H1 (cell line): ENCODE measurements around the gene FAM83G. TPM values are rescaled to one million over a fixed set of nuclear protein-coding genes. Genes with fewer than 3 reads are reported as not detected.

Experiments used
- CTCF ChIA-PET: fragments of 300-600 bp; sonication (Branson Sonifier 250); formaldehyde crosslinking; loops from one replicate; lab custom pipeline; 2021; ENCODE audit not compliant: partially characterized antibody; lab: Charles Lee
- POLR2A ChIA-PET: fragments of 300-600 bp; sonication (Branson Sonifier 250); formaldehyde crosslinking; loops from one replicate; lab custom pipeline; 2021; ENCODE audit warnings: inconsistent platforms; ENCODE audit not compliant: partially characterized antibody; lab: Charles Lee
- DNase-seq, 2 experiments: peaks; one replicate each; pipeline versions ENCODE4 v3.0.0 to v3.0.0-alpha.2; 2010 to 2022; ENCODE audit warnings: low spot score in 2 of 2, low read depth in 1 of 2, mixed read lengths in 1 of 2
- FAIRE-seq: peaks from 2 replicates; lab custom pipeline; 2011; peaks lifted over from hg19 to GRCh38; lab: Jason Lieb, UNC
- H2AFZ ChIP-seq: 2 replicates; pipeline ENCODE4 v1.8.1; 2012; ENCODE audit warnings: low read length, inconsistent platforms
- H2AK5ac ChIP-seq: 2 replicates; pipeline ENCODE4 v1.6.1; 2013; ENCODE audit warnings: low read depth, low read length
- H2BK120ac ChIP-seq: replicated peaks from 2 replicates; pipeline ENCODE3; 2013; ENCODE audit warnings: low read depth, low read length, inconsistent platforms
- H2BK12ac ChIP-seq: 2 replicates; pipeline ENCODE4 v1.6.1; 2013; ENCODE audit warnings: low read depth, low read length
- H2BK15ac ChIP-seq: 2 replicates; pipeline ENCODE4 v1.6.1; 2013; ENCODE audit warnings: low read length
- H2BK20ac ChIP-seq: 2 replicates; pipeline ENCODE4 v1.6.1; 2013; ENCODE audit warnings: low read length
- H2BK5ac ChIP-seq: 2 replicates; pipeline ENCODE4 v1.6.1; 2013; ENCODE audit warnings: low read depth, low read length
- H3K14ac ChIP-seq: 2 replicates; pipeline ENCODE4 v1.6.1; 2013; ENCODE audit warnings: inconsistent platforms; ENCODE audit not compliant: insufficient read length
- H3K18ac ChIP-seq: 2 replicates; pipeline ENCODE4 v1.6.1; 2013; ENCODE audit warnings: low read length; ENCODE audit errors: extremely low read depth
- H3K23ac ChIP-seq: 2 replicates; pipeline ENCODE4 v1.6.1; 2013; ENCODE audit warnings: inconsistent platforms; ENCODE audit not compliant: insufficient read length
- H3K23me2 ChIP-seq: 2 replicates; pipeline ENCODE4 v1.6.1; 2013; ENCODE audit warnings: low read depth, low read length
- H3K27ac ChIP-seq: 2 replicates; pipeline ENCODE4 v1.6.1; 2011; ENCODE audit warnings: low read depth, low read length, inconsistent platforms
- H3K27me3 ChIP-seq, 4 experiments: replicated peaks in 1 of 4; 1 replicate in 1 of 4; 2 replicates in 3 of 4; pipeline versions ENCODE4 v1.6.1 to v1.8.1; 2011 to 2013; ENCODE audit warnings: low read length in 3 of 4, mild to moderate bottlenecking in 3 of 4, inconsistent platforms in 2 of 4, mixed read lengths in 2 of 4, moderate library complexity in 1 of 4; ENCODE audit not compliant: control insufficient read depth in 3 of 4, insufficient read depth in 3 of 4; ENCODE audit errors: extremely low read depth in 1 of 4
- H3K36me3 ChIP-seq, 4 experiments: 2 replicates each; pipeline versions ENCODE4 v1.6.1 to v1.8.1; 2011 to 2013; ENCODE audit warnings: mild to moderate bottlenecking in 4 of 4, low read length in 3 of 4, moderate library complexity in 2 of 4, control low read depth in 1 of 4, inconsistent platforms in 1 of 4; ENCODE audit not compliant: insufficient read depth in 4 of 4, control insufficient read depth in 2 of 4
- H3K4ac ChIP-seq: replicated peaks from 2 replicates; pipeline ENCODE3; 2013; ENCODE audit warnings: low read length, low read depth, mixed read lengths, inconsistent platforms; ENCODE audit not compliant: insufficient read length
- H3K4me1 ChIP-seq, 4 experiments: replicated peaks in 1 of 4; 1 replicate in 1 of 4; 2 replicates in 3 of 4; pipeline versions ENCODE4 v1.6.1 to v1.8.1; 2011 to 2013; ENCODE audit warnings: low read length in 3 of 4, inconsistent platforms in 2 of 4, mixed read lengths in 1 of 4; ENCODE audit not compliant: insufficient read depth in 4 of 4, control insufficient read depth in 3 of 4
- H3K4me2 ChIP-seq, 2 experiments: 2 replicates each; pipeline versions ENCODE4 v1.6.1 to v1.8.1; 2011 to 2013; ENCODE audit warnings: low read depth in 2 of 2, low read length in 2 of 2, control low read depth in 1 of 2, inconsistent platforms in 1 of 2, mild to moderate bottlenecking in 1 of 2; ENCODE audit not compliant: insufficient read depth in 1 of 2
- H3K4me3 ChIP-seq, 4 experiments: fragments of 200-600, 300-600 bp in 1 of 4; sonication (generic), shearing (Covaris generic), sonication (Bioruptor Twin) in 1 of 4; 2 replicates each; pipeline versions ENCODE4 v1.5.1 to v1.8.1; 2011 to 2016; ENCODE audit warnings: low read length in 4 of 4, low read depth in 3 of 4, control low read depth in 2 of 4, inconsistent platforms in 2 of 4, mild to moderate bottlenecking in 2 of 4, mixed read lengths in 1 of 4, moderate library complexity in 1 of 4; ENCODE audit not compliant: insufficient read depth in 2 of 4; ENCODE audit errors: extremely low read depth in 1 of 4
- H3K56ac ChIP-seq: replicated peaks from 2 replicates; pipeline ENCODE3; 2013; ENCODE audit warnings: low read depth, mild to moderate bottlenecking, mixed read lengths, low read length, inconsistent platforms; ENCODE audit not compliant: insufficient read length
- H3K79me1 ChIP-seq: 2 replicates; pipeline ENCODE4 v1.6.1; 2013; ENCODE audit warnings: low read depth, low read length, control low read depth
- H3K79me2 ChIP-seq, 2 experiments: 2 replicates each; pipeline versions ENCODE4 v1.6.1 to v1.8.1; 2012 to 2013; ENCODE audit warnings: low read length in 2 of 2, mild to moderate bottlenecking in 2 of 2, inconsistent platforms in 1 of 2; ENCODE audit not compliant: insufficient read depth in 2 of 2, control insufficient read depth in 1 of 2
- H3K9ac ChIP-seq, 4 experiments: replicated peaks in 1 of 4; 1 replicate in 1 of 4; 2 replicates in 3 of 4; pipeline versions ENCODE4 v1.6.1 to v1.8.1; 2011 to 2013; ENCODE audit warnings: low read depth in 3 of 4, low read length in 3 of 4, control low read depth in 2 of 4, mild to moderate bottlenecking in 2 of 4, moderate library complexity in 2 of 4, inconsistent platforms in 1 of 4; ENCODE audit errors: extremely low read depth in 1 of 4
- H3K9me3 ChIP-seq, 2 experiments: 2 replicates each; pipeline versions ENCODE4 v1.6.1 to v1.8.1; 2012 to 2013; ENCODE audit warnings: mild to moderate bottlenecking in 2 of 2, moderate library complexity in 2 of 2, control low read depth in 1 of 2, inconsistent platforms in 1 of 2, low read depth in 1 of 2, low read length in 1 of 2, mixed read lengths in 1 of 2; ENCODE audit not compliant: insufficient read depth in 2 of 2
- H4K20me1 ChIP-seq, 2 experiments: replicated peaks in 1 of 2; 2 replicates each; pipeline versions ENCODE3 to v1.8.1; 2011 to 2013; ENCODE audit warnings: inconsistent platforms in 2 of 2, low read length in 2 of 2, mild to moderate bottlenecking in 1 of 2; ENCODE audit not compliant: insufficient read depth in 2 of 2, control insufficient read depth in 1 of 2
- H4K5ac ChIP-seq: 2 replicates; pipeline ENCODE4 v1.6.1; 2013; ENCODE audit warnings: low read length, low read depth, mixed read lengths, inconsistent platforms; ENCODE audit not compliant: insufficient read length
- H4K8ac ChIP-seq: 2 replicates; pipeline ENCODE4 v1.8.0; 2013; ENCODE audit warnings: mild to moderate bottlenecking, moderate library complexity, low read length, inconsistent platforms; ENCODE audit not compliant: insufficient read depth; ENCODE audit errors: extremely low read depth
- H4K91ac ChIP-seq: replicated peaks from 2 replicates; pipeline ENCODE3; 2013; ENCODE audit warnings: low read length, mixed read lengths, inconsistent platforms; ENCODE audit not compliant: insufficient read length
- CBX8 ChIP-seq: fragments of 300-800, 300-1000 bp; sonication (generic); IDR thresholded peaks from 2 replicates; pipeline ENCODE4 v1.7.1; 2016; ENCODE audit warnings: low read depth, low read length, borderline replicate concordance
- EGR1 ChIP-seq: IDR thresholded peaks from 2 replicates; pipeline ENCODE4 v1.6.1; 2011; ENCODE audit warnings: low read depth, low read length, borderline replicate concordance
- EZH2 ChIP-seq: fragments of 200-600 bp; sonication (generic); IDR thresholded peaks from 2 replicates; pipeline ENCODE4 v1.7.1; 2012; ENCODE audit warnings: low read depth, mild to moderate bottlenecking, moderate library complexity, low read length, inconsistent platforms; ENCODE audit not compliant: severe bottlenecking
- MAX ChIP-seq: IDR thresholded peaks from 2 replicates; pipeline ENCODE4 v1.6.1; 2012; ENCODE audit warnings: inconsistent platforms
- SP2 ChIP-seq: IDR thresholded peaks from 2 replicates; pipeline ENCODE4 v1.6.1; 2012; ENCODE audit warnings: mild to moderate bottlenecking, low read length, inconsistent platforms
- WGBS, 2 experiments: shearing (Covaris generic) in 1 of 2; methylation state at CpG; one replicate each; pipeline versions ENCODE4 v1.1.6 to v1.1.7; 2013 to 2015; ENCODE audit warnings: low lambda C conversion rate in 2 of 2, mixed read lengths in 2 of 2, inconsistent platforms in 1 of 2, low coverage in 1 of 2, missing lambda C conversion rate in 1 of 2; ENCODE audit not compliant: insufficient replicate concordance in 2 of 2, insufficient coverage in 1 of 2, insufficient read length in 1 of 2; ENCODE audit errors: extremely low coverage in 1 of 2, missing lambda C conversion rate in 1 of 2; 5-methylcytosine and 5-hydroxymethylcytosine counted together
- polyA plus RNA-seq, 7 experiments: library from polyadenylated mRNA; depleted of rRNA in 3 of 7; stranded (reverse) in 5 of 7; unstranded in 2 of 7; fragments of >200 nt in 5 of 7; fragments of 200-250 nt in 2 of 7; gene quantifications; 1 replicate in 5 of 7; 2 replicates in 1 of 7; 4 replicates in 1 of 7; pipeline versions ENCODE4 v1.2.1 to v1.2.3, GENCODE V29; 2011 to 2013; ENCODE audit warnings: missing spikeins in 2 of 7, mixed read lengths in 2 of 7
- total RNA-seq: library from RNA; stranded (reverse); fragmentation: NEBNext Ultra II Directional; extraction: Animal tissue kit (Norgen Biotek cat#: 25700); gene quantifications from 2 replicates; pipeline ENCODE4 v1.2.1, GENCODE V29; 2021

The FAM83G gene
- total and polyA plus RNA-seq, 2 of the 8 experiments (the other 6 are each of a cell fraction or from before 2014, with no cell fraction given) = 15.4 to 29.0 TPM

GRCh38 chr17:18971801-18972200 lies 32.8 kb downstream of the FAM83G start:
- Histone ChIP-seq H3K27me3 (no peaks in the 10 kb centered on the region), H3K23me2 (no peaks in the 10 kb centered on the region), H3K4ac (no peak overlapping the region), H2BK12ac (no peak overlapping the region), H3K4me1 (peaks cover 0 to 29% (median 18%) of the 10 kb centered on the region in 4 experiments; a peak in 6 of 7 replicates), H2BK5ac (no peak overlapping the region), H3K9ac (no peak overlapping the region), H3K4me2 (no peak overlapping the region), H3K4me3 (no peak overlapping the region), H4K8ac (no peak overlapping the region), H3K27ac (no peak overlapping the region), H4K5ac (no peak overlapping the region), H2BK120ac (no peak overlapping the region), H3K56ac (no peak overlapping the region), H3K18ac (no peak overlapping the region), H2BK15ac (no peak overlapping the region), H2BK20ac (no peak overlapping the region), H3K79me2 (no peaks in the 10 kb centered on the region), H2AFZ (no peak overlapping the region), H3K23ac (no peak overlapping the region), H2AK5ac (no peak overlapping the region), H3K36me3 (peaks cover 6 to 18% (median 14%) of the 10 kb centered on the region in 4 experiments; a peak in 5 of 8 replicates), H3K79me1 (peaks cover 7% of the 10 kb centered on the region; the same call in 1 of the 2 replicates), H3K9me3 (no peaks in the 10 kb centered on the region), H3K14ac (no peak overlapping the region), H4K20me1 (peaks cover 2 to 16% of the 10 kb centered on the region in 2 experiments), H4K91ac (no peak overlapping the region)
- FAIRE-seq (no peak), DNase-seq (no peak)
- 94% methylated on average over 7 of the region's 7 CpGs; no CpG with 5 or more reads in 1 of the 2 experiments for WGBS, 2 experiments
- TF ChIP-seq EGR1 (no peak), CBX8 (no peak), EZH2 (no peak), SP2 (no peak), MAX (no peak)
- CTCF ChIA-PET = interaction anchor here (1.0 to 1.2 kb wide), 2 partner anchors 11 to 46 kb away, joined by 4 to 5 read pairs; no protein-coding TSS in a partner anchor
- POLR2A ChIA-PET = no interaction called here
